Gastroesophageal sphincter (tissue), 4 donors: ENCODE data around the gene PPP1R2B. TPM values are rescaled to one million over a fixed set of nuclear protein-coding genes. Genes with fewer than 3 reads are reported as not detected.

Source experiments
- ATAC-seq: fragments of 150-250 bp; one replicate; pipeline ENCODE4 v1.9.1; 2016; ENCODE audit warnings: mild to moderate bottlenecking, moderate library complexity
- H3K27ac ChIP-seq, 4 donors: fragments of 200-600 bp; sonication (generic) in 3 of 4; 1 replicate in 3 of 4; 2 replicates in 1 of 4; pipeline ENCODE4 v1.5.1; 2016 to 2019
- H3K27me3 ChIP-seq: fragments of 200-600 bp; sonication (generic); one replicate; pipeline ENCODE4 v1.5.1; 2019
- H3K36me3 ChIP-seq, 2 donors: fragments of 200-600 bp; sonication (generic); one replicate each; pipeline ENCODE4 v1.5.1; 2019; ENCODE audit warnings: control low read depth in 1 of 2
- H3K4me1 ChIP-seq, 3 donors: fragments of 200-600 bp; sonication (generic); 1 replicate in 2 of 3; 2 replicates in 1 of 3; pipeline ENCODE4 v1.5.1; 2016 to 2019; ENCODE audit warnings: control low read depth in 2 of 3
- H3K4me3 ChIP-seq, 2 donors: fragments of 200-600 bp; sonication (generic); one replicate each; pipeline ENCODE4 v1.5.1; 2019; ENCODE audit warnings: mild to moderate bottlenecking in 1 of 2, moderate library complexity in 1 of 2
- H3K9me3 ChIP-seq, 3 donors: fragments of 200-600 bp; sonication (generic); one replicate each; pipeline ENCODE4 v1.5.1; 2017 to 2019; ENCODE audit warnings: control low read depth in 2 of 3
- EP300 ChIP-seq: sonication (generic); formaldehyde crosslinking; IDR thresholded peaks from one replicate; pipeline ENCODE4 v1.6.1; 2017; ENCODE audit warnings: antibody characterized with exemption, mild to moderate bottlenecking
- POLR2A ChIP-seq, 2 donors: fragments of 450-650 bp; IDR thresholded peaks; one replicate each; pipeline ENCODE4 v1.6.1; 2017; ENCODE audit warnings: antibody characterized with exemption in 2 of 2, mild to moderate bottlenecking in 2 of 2, moderate library complexity in 1 of 2
- POLR2AphosphoS5 ChIP-seq: sonication (generic); formaldehyde crosslinking; IDR thresholded peaks from one replicate; pipeline ENCODE4 v1.6.1; 2017; ENCODE audit warnings: antibody characterized with exemption
- WGBS, 2 donors: methylation state at CpG; one replicate each; pipeline ENCODE4 v1.1.5; 2018; ENCODE audit warnings: low coverage in 1 of 2; 5-methylcytosine and 5-hydroxymethylcytosine counted together
- total RNA-seq, 4 donors: library from RNA; depleted of rRNA; stranded (reverse); fragments of >200 nt; gene quantifications; one replicate each; pipeline ENCODE4 v1.1.0, GENCODE V29; 2016
- TF ChIP-seq, protein P1 (sequence below), 4 experiments: fragments of 200-600 bp in 2 of 4; fragments of 450-650 bp in 2 of 4; sonication (generic) in 1 of 4; IDR thresholded peaks; one replicate each; pipeline ENCODE4 v1.5.1; 2017 to 2019; ENCODE audit warnings: antibody characterized with exemption in 4 of 4, mild to moderate bottlenecking in 2 of 4, moderate library complexity in 2 of 4

Gene PPP1R2B
- under 1 TPM in 2 of 4 donors, not detected in 2; 0.13 to 0.15 TPM for total RNA-seq

DNA sequence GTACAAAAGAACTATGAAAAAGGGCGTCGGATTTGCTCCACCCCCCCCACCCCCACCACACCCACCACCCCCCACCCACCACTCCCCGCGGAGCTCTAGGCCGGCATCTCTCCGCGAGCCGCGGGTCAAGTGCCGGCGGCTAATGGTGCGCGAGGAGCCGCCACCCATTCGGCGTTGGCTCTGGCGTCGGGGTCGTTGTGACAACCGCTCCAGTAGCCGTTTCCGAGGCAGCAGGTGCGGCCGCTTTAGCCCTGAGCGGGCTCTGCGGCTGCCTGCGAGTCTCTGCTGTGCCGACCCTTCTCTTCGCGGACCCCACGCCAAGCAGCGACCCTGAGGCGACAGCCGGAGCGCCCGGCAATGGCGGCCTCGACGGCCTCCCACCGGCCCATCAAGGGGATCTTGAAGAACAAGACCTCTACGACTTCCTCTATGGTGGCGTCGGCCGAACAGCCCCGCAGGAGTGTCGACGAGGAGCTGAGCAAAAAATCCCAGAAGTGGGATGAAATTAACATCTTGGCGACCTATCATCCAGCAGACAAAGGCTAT lies at the start of gene PPP1R2B:
TSS of gene PPP1R2B (plus strand) at position 90 of the 546 bp plus-strand sequence. CDS start at position 358, 268 bp downstream.
- Histone ChIP-seq H3K4me1 (no peaks in the 10 kb centered on the region), H3K36me3 (no peaks in the 10 kb centered on the region), H3K27me3 (peaks cover 17% of the 10 kb centered on the region), H3K9me3 (peaks cover 0 to 51% (median 0%) of the 10 kb centered on the region in 3 donors), H3K27ac (no peak within 1 kb of the TSS), H3K4me3 (no peak within 1 kb of the TSS)
- WGBS, 2 donors, result 23 to 50% methylated on average over 2 to 3 of the region's 48 CpGs
- TF ChIP-seq POLR2AphosphoS5, result no peak
- no peak for TF ChIP-seq EP300
- TF ChIP-seq, protein P1, sequence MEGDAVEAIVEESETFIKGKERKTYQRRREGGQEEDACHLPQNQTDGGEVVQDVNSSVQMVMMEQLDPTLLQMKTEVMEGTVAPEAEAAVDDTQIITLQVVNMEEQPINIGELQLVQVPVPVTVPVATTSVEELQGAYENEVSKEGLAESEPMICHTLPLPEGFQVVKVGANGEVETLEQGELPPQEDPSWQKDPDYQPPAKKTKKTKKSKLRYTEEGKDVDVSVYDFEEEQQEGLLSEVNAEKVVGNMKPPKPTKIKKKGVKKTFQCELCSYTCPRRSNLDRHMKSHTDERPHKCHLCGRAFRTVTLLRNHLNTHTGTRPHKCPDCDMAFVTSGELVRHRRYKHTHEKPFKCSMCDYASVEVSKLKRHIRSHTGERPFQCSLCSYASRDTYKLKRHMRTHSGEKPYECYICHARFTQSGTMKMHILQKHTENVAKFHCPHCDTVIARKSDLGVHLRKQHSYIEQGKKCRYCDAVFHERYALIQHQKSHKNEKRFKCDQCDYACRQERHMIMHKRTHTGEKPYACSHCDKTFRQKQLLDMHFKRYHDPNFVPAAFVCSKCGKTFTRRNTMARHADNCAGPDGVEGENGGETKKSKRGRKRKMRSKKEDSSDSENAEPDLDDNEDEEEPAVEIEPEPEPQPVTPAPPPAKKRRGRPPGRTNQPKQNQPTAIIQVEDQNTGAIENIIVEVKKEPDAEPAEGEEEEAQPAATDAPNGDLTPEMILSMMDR (IDR thresholded peaks at IDR 0.05), result no peak
- TF ChIP-seq POLR2A (IDR thresholded peaks at IDR 0.05), result no peak
- ATAC-seq, result no peak

GRCh38 chr5:156800929-156801328 lies 49.2 kb upstream of the PPP1R2B start:
- TF ChIP-seq POLR2A (IDR thresholded peaks at IDR 0.05), result no peak
- TF ChIP-seq, protein P1 (IDR thresholded peaks at IDR 0.05), result no peak
- TF ChIP-seq EP300, result no peak
- ATAC-seq, result no peak
- 78 to 84% methylated on average over 3 of the region's 3 CpGs for WGBS, 2 donors

GRCh38 chr5:156802501-156802900 lies 47.6 kb upstream of the PPP1R2B start:
- TF ChIP-seq POLR2AphosphoS5 (no peak), EP300 (no peak), POLR2A (IDR thresholded peaks at IDR 0.05) (no peak)
- TF ChIP-seq, protein P1 (IDR thresholded peaks at IDR 0.05), result no peak
- no peaks in the 10 kb centered on the region for H3K4me1 ChIP-seq

More at GRCh38 chr5:156800929-156801328, 49.2 kb upstream of the PPP1R2B start:
- H3K4me3 ChIP-seq, result no peak overlapping the region
- H3K4me1 ChIP-seq, result no peaks in the 10 kb centered on the region
- no peaks in the 10 kb centered on the region for H3K9me3 ChIP-seq
- H3K36me3 ChIP-seq, result no peaks in the 10 kb centered on the region
- H3K27me3 ChIP-seq, result no peaks in the 10 kb centered on the region
- H3K27ac ChIP-seq, result no peak overlapping the region

DNA sequence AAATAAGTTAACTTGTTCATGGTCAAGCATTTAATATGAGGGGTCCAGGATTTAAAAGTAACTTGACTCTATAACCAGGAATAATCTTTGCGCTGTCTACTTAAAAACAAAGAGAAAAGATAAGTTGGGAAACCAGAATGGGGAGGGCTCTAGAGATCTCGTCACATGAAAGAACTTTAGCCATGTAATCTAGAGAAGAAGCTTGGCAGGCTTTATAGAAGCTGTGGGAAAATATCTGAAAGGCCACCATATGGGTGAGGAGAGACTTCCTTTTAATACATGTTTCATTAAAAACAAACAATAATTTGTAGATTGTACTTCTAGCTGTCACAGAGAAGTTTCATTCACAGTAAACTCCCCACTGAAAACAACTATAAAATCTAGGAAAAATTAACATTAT lies 46.7 kb upstream of the PPP1R2B start:
- no peaks in the 10 kb centered on the region for H3K4me1 ChIP-seq
- no peak overlapping the region for H3K4me3 ChIP-seq
- TF ChIP-seq EP300 (no peak), POLR2A (IDR thresholded peaks at IDR 0.05) (no peak), POLR2AphosphoS5 (no peak)
- TF ChIP-seq, protein P1 (IDR thresholded peaks at IDR 0.05), result no peak
- H3K27me3 ChIP-seq, result no peaks in the 10 kb centered on the region
- no peaks in the 10 kb centered on the region for H3K36me3 ChIP-seq
- ATAC-seq, result no peak
- H3K27ac ChIP-seq, result no peak overlapping the region
- 71 to 72% methylated on average over 2 of the region's 2 CpGs for WGBS, 2 donors
- H3K9me3 ChIP-seq, result peaks cover 0 to 9% (median 0%) of the 10 kb centered on the region in 3 donors

More at GRCh38 chr5:156802501-156802900, 47.6 kb upstream of the PPP1R2B start:
- H3K4me3 ChIP-seq, result no peak overlapping the region
- no peaks in the 10 kb centered on the region for H3K36me3 ChIP-seq
- WGBS, 2 donors, result 59 to 64% methylated on average over 5 of the region's 5 CpGs
- H3K27me3 ChIP-seq, result no peaks in the 10 kb centered on the region
- ATAC-seq, result no peak
- peaks cover 0 to 5% (median 0%) of the 10 kb centered on the region in 3 donors for H3K9me3 ChIP-seq
- H3K27ac ChIP-seq, result no peak overlapping the region

- TF ChIP-seq, protein P1 (IDR thresholded peaks at IDR 0.05), result no peak
- TF ChIP-seq POLR2A (IDR thresholded peaks at IDR 0.05), result no peak
- no peak for TF ChIP-seq EP300
- no peak for TF ChIP-seq POLR2AphosphoS5
- Histone ChIP-seq H3K27me3 (no peaks in the 10 kb centered on the region), H3K27ac (no peak overlapping the region), H3K9me3 (no peaks in the 10 kb centered on the region), H3K4me1 (no peaks in the 10 kb centered on the region), H3K36me3 (no peaks in the 10 kb centered on the region), H3K4me3 (no peak overlapping the region)
- WGBS, 2 donors, result 88 to 93% methylated on average over 1 of the region's 1 CpG
- ATAC-seq, result no peak
Observed at GRCh38 chr5:156812959-156813358, 37.1 kb upstream of the PPP1R2B start.
